H1 (cell line): Measurements from ENCODE around the gene MACF1. TPM values are rescaled to one million over a fixed set of nuclear protein-coding genes. Genes with fewer than 3 reads are reported as not detected.

Experiments
- CTCF ChIA-PET: fragments of 300-600 bp; sonication (Branson Sonifier 250); formaldehyde crosslinking; loops from one replicate; lab custom pipeline; 2021; ENCODE audit not compliant: partially characterized antibody; lab: Charles Lee
- POLR2A ChIA-PET: fragments of 300-600 bp; sonication (Branson Sonifier 250); formaldehyde crosslinking; loops from one replicate; lab custom pipeline; 2021; ENCODE audit warnings: inconsistent platforms; ENCODE audit not compliant: partially characterized antibody; lab: Charles Lee
- DNase-seq, 2 experiments: peaks; one replicate each; pipeline versions ENCODE4 v3.0.0 to v3.0.0-alpha.2; 2010 to 2022; ENCODE audit warnings: low spot score in 2 of 2, low read depth in 1 of 2, mixed read lengths in 1 of 2
- FAIRE-seq: peaks from 2 replicates; lab custom pipeline; 2011; peaks lifted over from hg19 to GRCh38; lab: Jason Lieb, UNC
- H2AFZ ChIP-seq: 2 replicates; pipeline ENCODE4 v1.8.1; 2012; ENCODE audit warnings: low read length, inconsistent platforms
- H2AK5ac ChIP-seq: 2 replicates; pipeline ENCODE4 v1.6.1; 2013; ENCODE audit warnings: low read depth, low read length
- H2BK120ac ChIP-seq: replicated peaks from 2 replicates; pipeline ENCODE3; 2013; ENCODE audit warnings: low read depth, low read length, inconsistent platforms
- H2BK12ac ChIP-seq: 2 replicates; pipeline ENCODE4 v1.6.1; 2013; ENCODE audit warnings: low read depth, low read length
- H2BK15ac ChIP-seq: 2 replicates; pipeline ENCODE4 v1.6.1; 2013; ENCODE audit warnings: low read length
- H2BK20ac ChIP-seq: 2 replicates; pipeline ENCODE4 v1.6.1; 2013; ENCODE audit warnings: low read length
- H2BK5ac ChIP-seq: 2 replicates; pipeline ENCODE4 v1.6.1; 2013; ENCODE audit warnings: low read depth, low read length
- H3K14ac ChIP-seq: 2 replicates; pipeline ENCODE4 v1.6.1; 2013; ENCODE audit warnings: inconsistent platforms; ENCODE audit not compliant: insufficient read length
- H3K18ac ChIP-seq: 2 replicates; pipeline ENCODE4 v1.6.1; 2013; ENCODE audit warnings: low read length; ENCODE audit errors: extremely low read depth
- H3K23ac ChIP-seq: 2 replicates; pipeline ENCODE4 v1.6.1; 2013; ENCODE audit warnings: inconsistent platforms; ENCODE audit not compliant: insufficient read length
- H3K23me2 ChIP-seq: 2 replicates; pipeline ENCODE4 v1.6.1; 2013; ENCODE audit warnings: low read depth, low read length
- H3K27ac ChIP-seq: 2 replicates; pipeline ENCODE4 v1.6.1; 2011; ENCODE audit warnings: low read depth, low read length, inconsistent platforms
- H3K27me3 ChIP-seq, 4 experiments: replicated peaks in 1 of 4; 1 replicate in 1 of 4; 2 replicates in 3 of 4; pipeline versions ENCODE4 v1.6.1 to v1.8.1; 2011 to 2013; ENCODE audit warnings: low read length in 3 of 4, mild to moderate bottlenecking in 3 of 4, inconsistent platforms in 2 of 4, mixed read lengths in 2 of 4, moderate library complexity in 1 of 4; ENCODE audit not compliant: control insufficient read depth in 3 of 4, insufficient read depth in 3 of 4; ENCODE audit errors: extremely low read depth in 1 of 4
- H3K36me3 ChIP-seq, 4 experiments: 2 replicates each; pipeline versions ENCODE4 v1.6.1 to v1.8.1; 2011 to 2013; ENCODE audit warnings: mild to moderate bottlenecking in 4 of 4, low read length in 3 of 4, moderate library complexity in 2 of 4, control low read depth in 1 of 4, inconsistent platforms in 1 of 4; ENCODE audit not compliant: insufficient read depth in 4 of 4, control insufficient read depth in 2 of 4
- H3K4ac ChIP-seq: replicated peaks from 2 replicates; pipeline ENCODE3; 2013; ENCODE audit warnings: low read length, low read depth, mixed read lengths, inconsistent platforms; ENCODE audit not compliant: insufficient read length
- H3K4me1 ChIP-seq, 4 experiments: replicated peaks in 1 of 4; 1 replicate in 1 of 4; 2 replicates in 3 of 4; pipeline versions ENCODE4 v1.6.1 to v1.8.1; 2011 to 2013; ENCODE audit warnings: low read length in 3 of 4, inconsistent platforms in 2 of 4, mixed read lengths in 1 of 4; ENCODE audit not compliant: insufficient read depth in 4 of 4, control insufficient read depth in 3 of 4
- H3K4me2 ChIP-seq, 2 experiments: 2 replicates each; pipeline versions ENCODE4 v1.6.1 to v1.8.1; 2011 to 2013; ENCODE audit warnings: low read depth in 2 of 2, low read length in 2 of 2, control low read depth in 1 of 2, inconsistent platforms in 1 of 2, mild to moderate bottlenecking in 1 of 2; ENCODE audit not compliant: insufficient read depth in 1 of 2
- H3K4me3 ChIP-seq, 4 experiments: fragments of 200-600, 300-600 bp in 1 of 4; sonication (generic), shearing (Covaris generic), sonication (Bioruptor Twin) in 1 of 4; 2 replicates each; pipeline versions ENCODE4 v1.5.1 to v1.8.1; 2011 to 2016; ENCODE audit warnings: low read length in 4 of 4, low read depth in 3 of 4, control low read depth in 2 of 4, inconsistent platforms in 2 of 4, mild to moderate bottlenecking in 2 of 4, mixed read lengths in 1 of 4, moderate library complexity in 1 of 4; ENCODE audit not compliant: insufficient read depth in 2 of 4; ENCODE audit errors: extremely low read depth in 1 of 4
- H3K56ac ChIP-seq: replicated peaks from 2 replicates; pipeline ENCODE3; 2013; ENCODE audit warnings: low read depth, mild to moderate bottlenecking, mixed read lengths, low read length, inconsistent platforms; ENCODE audit not compliant: insufficient read length
- H3K79me1 ChIP-seq: 2 replicates; pipeline ENCODE4 v1.6.1; 2013; ENCODE audit warnings: low read depth, low read length, control low read depth
- H3K79me2 ChIP-seq, 2 experiments: 2 replicates each; pipeline versions ENCODE4 v1.6.1 to v1.8.1; 2012 to 2013; ENCODE audit warnings: low read length in 2 of 2, mild to moderate bottlenecking in 2 of 2, inconsistent platforms in 1 of 2; ENCODE audit not compliant: insufficient read depth in 2 of 2, control insufficient read depth in 1 of 2
- H3K9ac ChIP-seq, 4 experiments: replicated peaks in 1 of 4; 1 replicate in 1 of 4; 2 replicates in 3 of 4; pipeline versions ENCODE4 v1.6.1 to v1.8.1; 2011 to 2013; ENCODE audit warnings: low read depth in 3 of 4, low read length in 3 of 4, control low read depth in 2 of 4, mild to moderate bottlenecking in 2 of 4, moderate library complexity in 2 of 4, inconsistent platforms in 1 of 4; ENCODE audit errors: extremely low read depth in 1 of 4
- H3K9me3 ChIP-seq, 2 experiments: 2 replicates each; pipeline versions ENCODE4 v1.6.1 to v1.8.1; 2012 to 2013; ENCODE audit warnings: mild to moderate bottlenecking in 2 of 2, moderate library complexity in 2 of 2, control low read depth in 1 of 2, inconsistent platforms in 1 of 2, low read depth in 1 of 2, low read length in 1 of 2, mixed read lengths in 1 of 2; ENCODE audit not compliant: insufficient read depth in 2 of 2
- H4K20me1 ChIP-seq, 2 experiments: replicated peaks in 1 of 2; 2 replicates each; pipeline versions ENCODE3 to v1.8.1; 2011 to 2013; ENCODE audit warnings: inconsistent platforms in 2 of 2, low read length in 2 of 2, mild to moderate bottlenecking in 1 of 2; ENCODE audit not compliant: insufficient read depth in 2 of 2, control insufficient read depth in 1 of 2
- H4K5ac ChIP-seq: 2 replicates; pipeline ENCODE4 v1.6.1; 2013; ENCODE audit warnings: low read length, low read depth, mixed read lengths, inconsistent platforms; ENCODE audit not compliant: insufficient read length
- H4K8ac ChIP-seq: 2 replicates; pipeline ENCODE4 v1.8.0; 2013; ENCODE audit warnings: mild to moderate bottlenecking, moderate library complexity, low read length, inconsistent platforms; ENCODE audit not compliant: insufficient read depth; ENCODE audit errors: extremely low read depth
- H4K91ac ChIP-seq: replicated peaks from 2 replicates; pipeline ENCODE3; 2013; ENCODE audit warnings: low read length, mixed read lengths, inconsistent platforms; ENCODE audit not compliant: insufficient read length
- BACH1 ChIP-seq: IDR thresholded peaks from 2 replicates; pipeline ENCODE4 v1.6.1; 2012; ENCODE audit warnings: low read length, improper control_type of control experiment
- BCL11A ChIP-seq, 2 experiments: IDR thresholded peaks; one replicate each; pipeline ENCODE4 v1.6.1; 2011; ENCODE audit warnings: low read depth in 2 of 2, low read length in 2 of 2, mild to moderate bottlenecking in 2 of 2
- CBX5 ChIP-seq: fragments of 300-800, 300-1000 bp; sonication (generic); IDR thresholded peaks from 2 replicates; pipeline ENCODE4 v1.7.1; 2016; ENCODE audit warnings: antibody characterized with exemption, low read length, low read depth
- CEBPB ChIP-seq: IDR thresholded peaks from 2 replicates; pipeline ENCODE4 v1.6.1; 2012; ENCODE audit warnings: low read depth, low read length
- EZH2 ChIP-seq: fragments of 200-600 bp; sonication (generic); IDR thresholded peaks from 2 replicates; pipeline ENCODE4 v1.7.1; 2012; ENCODE audit warnings: low read depth, mild to moderate bottlenecking, moderate library complexity, low read length, inconsistent platforms; ENCODE audit not compliant: severe bottlenecking
- MAFK ChIP-seq: IDR thresholded peaks from 2 replicates; pipeline ENCODE4 v1.6.1; 2012; ENCODE audit warnings: low read depth, mild to moderate bottlenecking, improper control_type of control experiment, low read length
- RXRA ChIP-seq: IDR thresholded peaks from 2 replicates; pipeline ENCODE4 v1.6.1; 2011; ENCODE audit warnings: low read depth, mild to moderate bottlenecking, low read length, moderate library complexity; ENCODE audit not compliant: insufficient read depth
- SIX5 ChIP-seq: IDR thresholded peaks from 2 replicates; pipeline ENCODE4 v1.6.1; 2011; ENCODE audit warnings: mild to moderate bottlenecking, low read depth, low read length
- USF2 ChIP-seq: IDR thresholded peaks from 2 replicates; pipeline ENCODE4 v1.6.1; 2011; ENCODE audit warnings: low read length, improper control_type of control experiment
- whole genome bisulfite sequencing, 2 experiments: shearing (Covaris generic) in 1 of 2; methylation state at CpG; one replicate each; pipeline versions ENCODE4 v1.1.6 to v1.1.7; 2013 to 2015; ENCODE audit warnings: low lambda C conversion rate in 2 of 2, mixed read lengths in 2 of 2, inconsistent platforms in 1 of 2, low coverage in 1 of 2, missing lambda C conversion rate in 1 of 2; ENCODE audit not compliant: insufficient replicate concordance in 2 of 2, insufficient coverage in 1 of 2, insufficient read length in 1 of 2; ENCODE audit errors: extremely low coverage in 1 of 2, missing lambda C conversion rate in 1 of 2; 5-methylcytosine and 5-hydroxymethylcytosine counted together
- polyA plus RNA-seq, 7 experiments: library from polyadenylated mRNA; depleted of rRNA in 3 of 7; stranded (reverse) in 5 of 7; unstranded in 2 of 7; fragments of >200 nt in 5 of 7; fragments of 200-250 nt in 2 of 7; gene quantifications; 1 replicate in 5 of 7; 2 replicates in 1 of 7; 4 replicates in 1 of 7; pipeline versions ENCODE4 v1.2.1 to v1.2.3, GENCODE V29; 2011 to 2013; ENCODE audit warnings: missing spikeins in 2 of 7, mixed read lengths in 2 of 7
- total RNA-seq: library from RNA; stranded (reverse); fragmentation: NEBNext Ultra II Directional; extraction: Animal tissue kit (Norgen Biotek cat#: 25700); gene quantifications from 2 replicates; pipeline ENCODE4 v1.2.1, GENCODE V29; 2021
- TF ChIP-seq, protein P1 (sequence below), 3 experiments: IDR thresholded peaks; 1 replicate in 2 of 3; 2 replicates in 1 of 3; pipeline versions ENCODE4 v1.5.1 to v1.6.1; 2011; ENCODE audit warnings: low read length in 3 of 3, mild to moderate bottlenecking in 3 of 3, inconsistent platforms in 2 of 3, low read depth in 1 of 3, moderate library complexity in 1 of 3; ENCODE audit not compliant: insufficient read depth in 1 of 3; ENCODE audit errors: control extremely low read depth in 1 of 3

The MACF1 gene
- total and polyA plus RNA-seq, 2 of the 8 experiments (the other 6 are each of a cell fraction or from before 2014, with no cell fraction given) = 59.8 to 285 TPM

DNA sequence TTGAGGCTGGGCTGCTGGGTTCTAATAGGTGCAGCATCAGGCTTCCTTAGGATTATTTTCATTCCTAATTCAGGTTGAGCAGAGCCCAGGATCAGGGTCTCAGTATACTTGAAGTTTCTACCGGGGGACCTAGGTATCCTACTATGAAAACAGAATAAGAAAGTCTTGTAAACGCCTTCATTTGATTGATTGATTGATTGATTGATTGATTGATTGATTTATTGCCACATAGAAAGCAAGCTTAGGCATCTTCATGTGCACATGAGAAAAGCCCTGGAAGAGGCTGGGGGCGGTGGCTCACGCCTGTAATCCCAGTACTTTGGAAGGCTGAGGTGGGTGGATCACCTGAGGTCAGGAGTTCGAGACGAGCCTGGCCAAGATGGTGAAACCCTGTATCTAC lies 189.6 kb downstream of the MACF1 start:
- Histone ChIP-seq H2BK15ac (no peak overlapping the region), H3K36me3 (peaks cover 0 to 13% (median 5%) of the 10 kb centered on the region in 4 experiments; a peak in 4 of 8 replicates), H3K23me2 (no peaks in the 10 kb centered on the region; the same call in 1 of the 2 replicates), H3K9me3 (no peaks in the 10 kb centered on the region), H3K4ac (no peak overlapping the region), H3K56ac (no peak overlapping the region), H4K20me1 (peaks cover 0 to 2% of the 10 kb centered on the region in 2 experiments), H4K8ac (no peak overlapping the region), H2AFZ (no peak overlapping the region), H2BK20ac (no peak overlapping the region), H3K4me1 (peaks cover 3 to 17% (median 8%) of the 10 kb centered on the region in 4 experiments; a peak in 5 of 7 replicates), H3K23ac (no peak overlapping the region), H3K14ac (no peak overlapping the region), H3K79me2 (peaks cover 0 to 56% of the 10 kb centered on the region in 2 experiments; a peak in 2 of 4 replicates), H3K18ac (no peak overlapping the region), H3K27me3 (no peaks in the 10 kb centered on the region), H3K4me3 (no peak overlapping the region), H3K79me1 (peaks cover 9% of the 10 kb centered on the region; the same call in 1 of the 2 replicates), H3K9ac (no peak overlapping the region), H2AK5ac (no peak overlapping the region), H3K27ac (no peak overlapping the region), H3K4me2 (no peak overlapping the region), H2BK12ac (no peak overlapping the region), H2BK120ac (no peak overlapping the region), H2BK5ac (no peak overlapping the region), H4K91ac (no peak overlapping the region), H4K5ac (no peak overlapping the region)
- CTCF ChIA-PET = interaction anchor here (0.8 to 1.5 kb wide), 3 partner anchors 13 to 106 kb away, joined by 3 to 13 read pairs (median 3); no protein-coding TSS in a partner anchor
- POLR2A ChIA-PET = interaction anchor here (1.2 to 1.7 kb wide), 2 partner anchors 17 to 20 kb away, joined by 4 to 6 read pairs; no protein-coding TSS in a partner anchor
- no peak for DNase-seq
- FAIRE-seq = no peak
- 85% methylated on average over 6 of the region's 6 CpGs; no CpG with 5 or more reads in 1 of the 2 experiments for whole genome bisulfite sequencing, 2 experiments
- no peak for TF ChIP-seq MAFK
- TF ChIP-seq, protein P1, sequence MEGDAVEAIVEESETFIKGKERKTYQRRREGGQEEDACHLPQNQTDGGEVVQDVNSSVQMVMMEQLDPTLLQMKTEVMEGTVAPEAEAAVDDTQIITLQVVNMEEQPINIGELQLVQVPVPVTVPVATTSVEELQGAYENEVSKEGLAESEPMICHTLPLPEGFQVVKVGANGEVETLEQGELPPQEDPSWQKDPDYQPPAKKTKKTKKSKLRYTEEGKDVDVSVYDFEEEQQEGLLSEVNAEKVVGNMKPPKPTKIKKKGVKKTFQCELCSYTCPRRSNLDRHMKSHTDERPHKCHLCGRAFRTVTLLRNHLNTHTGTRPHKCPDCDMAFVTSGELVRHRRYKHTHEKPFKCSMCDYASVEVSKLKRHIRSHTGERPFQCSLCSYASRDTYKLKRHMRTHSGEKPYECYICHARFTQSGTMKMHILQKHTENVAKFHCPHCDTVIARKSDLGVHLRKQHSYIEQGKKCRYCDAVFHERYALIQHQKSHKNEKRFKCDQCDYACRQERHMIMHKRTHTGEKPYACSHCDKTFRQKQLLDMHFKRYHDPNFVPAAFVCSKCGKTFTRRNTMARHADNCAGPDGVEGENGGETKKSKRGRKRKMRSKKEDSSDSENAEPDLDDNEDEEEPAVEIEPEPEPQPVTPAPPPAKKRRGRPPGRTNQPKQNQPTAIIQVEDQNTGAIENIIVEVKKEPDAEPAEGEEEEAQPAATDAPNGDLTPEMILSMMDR (IDR thresholded peaks at IDR 0.05; ENCODE audit: control extremely low read depth in 1 of 3, insufficient read depth in 1 of 3, low read depth in 1 of 3, low read length in 3 of 3) = no peak
- TF ChIP-seq EZH2 = no peak
- no peak for TF ChIP-seq SIX5
- no peak for TF ChIP-seq RXRA
- no peak for TF ChIP-seq BACH1
- TF ChIP-seq CBX5 = no peak
- TF ChIP-seq USF2 = no peak
- no peak for TF ChIP-seq CEBPB
- TF ChIP-seq BCL11A (IDR thresholded peaks at IDR 0.05; ENCODE audit: low read depth in 2 of 2, low read length in 2 of 2) = no peak
